HepG2 (cell line): ENCODE data around the gene FAM83C. TPM values are rescaled to one million over a fixed set of nuclear protein-coding genes. Genes with fewer than 3 reads are reported as not detected.

Experiments
- ATF2 ChIP-seq: sonication (generic); formaldehyde crosslinking; IDR thresholded peaks from 2 replicates; pipeline ENCODE4 v1.4.0; 2020; ENCODE audit warnings: missing genetic modification reagents
- GFI1 ChIP-seq: sonication (generic); formaldehyde crosslinking; IDR thresholded peaks from 2 replicates; pipeline ENCODE4 v1.5.0; 2020; ENCODE audit warnings: missing genetic modification reagents, mild to moderate bottlenecking, borderline replicate concordance
- KLF13 ChIP-seq: sonication (generic); formaldehyde crosslinking; IDR thresholded peaks from 2 replicates; pipeline ENCODE4 v1.4.0; 2020; ENCODE audit warnings: mild to moderate bottlenecking, missing genetic modification reagents
- KMT2B ChIP-seq: IDR thresholded peaks from 2 replicates; pipeline ENCODE4 v1.6.1; 2016; ENCODE audit warnings: missing genetic modification reagents, missing compliant biosample characterization
- MXI1 ChIP-seq: IDR thresholded peaks from 3 replicates; pipeline ENCODE4 v1.6.1; 2012; ENCODE audit warnings: low read depth, low read length, inconsistent platforms, borderline replicate concordance
- NR2F6 ChIP-seq, 2 experiments: IDR thresholded peaks; 2 replicates each; pipeline ENCODE4 v1.6.1; 2016; ENCODE audit warnings: antibody characterized with exemption in 1 of 2, mild to moderate bottlenecking in 1 of 2
- POGK ChIP-seq: sonication (generic); formaldehyde crosslinking; conservative IDR thresholded peaks from 2 replicates; pipeline ENCODE4 v1.8.0; 2022; ENCODE audit warnings: mild to moderate bottlenecking, moderate library complexity, missing genetic modification reagents
- RBM39 ChIP-seq: fragments of 200-400 bp; formaldehyde crosslinking; IDR thresholded peaks from one replicate; pipeline ENCODE4 v1.6.1; 2018; ENCODE audit warnings: antibody characterized with exemption, mild to moderate bottlenecking, low read depth, low read length; ENCODE audit not compliant: poor library complexity, severe bottlenecking
- SKI ChIP-seq: fragments of 450-650 bp; IDR thresholded peaks from one replicate; pipeline ENCODE4 v1.6.1; 2018; ENCODE audit warnings: mild to moderate bottlenecking; ENCODE audit not compliant: partially characterized antibody
- TFDP2 ChIP-seq: sonication (generic); formaldehyde crosslinking; IDR thresholded peaks from 2 replicates; pipeline ENCODE4 v1.4.0; 2020; ENCODE audit warnings: missing genetic modification reagents
- ZBTB38 ChIP-seq: sonication (generic); formaldehyde crosslinking; IDR thresholded peaks from 2 replicates; pipeline ENCODE4 v1.5.1; 2020; ENCODE audit warnings: mild to moderate bottlenecking, missing genetic modification reagents
- ZFP36L1 ChIP-seq: sonication (generic); formaldehyde crosslinking; IDR thresholded peaks from 2 replicates; pipeline ENCODE4 v1.8.0; 2022; ENCODE audit warnings: mild to moderate bottlenecking, missing genetic modification reagents, moderate library complexity
- ZFX ChIP-seq: sonication (generic); formaldehyde crosslinking; IDR thresholded peaks from 2 replicates; pipeline ENCODE4 v1.4.0; 2020; ENCODE audit warnings: mild to moderate bottlenecking, low read depth, missing genetic modification reagents, moderate library complexity
- ZKSCAN8 ChIP-seq: IDR thresholded peaks from 2 replicates; pipeline ENCODE4 v1.6.1; 2016; ENCODE audit warnings: borderline replicate concordance, missing genetic modification reagents, missing compliant biosample characterization
- ZNF234 ChIP-seq: sonication (generic); formaldehyde crosslinking; conservative IDR thresholded peaks from 2 replicates; pipeline ENCODE4 v1.5.1; 2020; ENCODE audit warnings: mild to moderate bottlenecking, missing genetic modification reagents
- ZNF3 ChIP-seq: IDR thresholded peaks from 2 replicates; pipeline ENCODE4 v1.7.0; 2017; ENCODE audit warnings: inconsistent platforms
- ZNF574 ChIP-seq: sonication (generic); formaldehyde crosslinking; IDR thresholded peaks from 2 replicates; pipeline ENCODE4 v1.4.0; 2020; ENCODE audit warnings: missing genetic modification reagents
- ZNF614 ChIP-seq: IDR thresholded peaks from 2 replicates; pipeline ENCODE4 v1.6.1; 2018; ENCODE audit warnings: missing biosample characterization, missing genetic modification reagents, inconsistent platforms, borderline replicate concordance
- ZNF747 ChIP-seq: sonication (generic); formaldehyde crosslinking; IDR thresholded peaks from 2 replicates; pipeline ENCODE4 v1.8.1; 2023; ENCODE audit warnings: missing genetic modification reagents, mild to moderate bottlenecking, borderline replicate concordance
- ZNF781 ChIP-seq: sonication (generic); formaldehyde crosslinking; IDR thresholded peaks from 2 replicates; pipeline ENCODE4 v1.5.1; 2020; ENCODE audit warnings: borderline replicate concordance, mild to moderate bottlenecking, missing genetic modification reagents; ENCODE audit errors: not compliant biosample characterization
- ZNF792 ChIP-seq: IDR thresholded peaks from 2 replicates; pipeline ENCODE4 v1.6.1; 2016
- ZSCAN21 ChIP-seq: sonication (generic); formaldehyde crosslinking; IDR thresholded peaks from 2 replicates; pipeline ENCODE4 v1.8.0; 2022; ENCODE audit warnings: mild to moderate bottlenecking, missing genetic modification reagents, moderate library complexity, borderline replicate concordance
- polyA plus RNA-seq, 8 experiments: library from polyadenylated mRNA; depleted of rRNA in 3 of 8; stranded (reverse) in 7 of 8; unstranded in 1 of 8; fragments of >200 nt; fragmentation: Illumina TruSeq in 4 of 8; extraction: Trizol in 4 of 8; gene quantifications; 2 replicates each; pipeline versions ENCODE4 v1.2.1 to v1.2.3, GENCODE V29; 2011 to 2016; ENCODE audit warnings: low read depth in 4 of 8, missing spikeins in 1 of 8, mixed read lengths in 1 of 8; ENCODE audit not compliant: insufficient read depth in 1 of 8
- total RNA-seq, 5 experiments: library from RNA; depleted of rRNA; stranded (reverse); fragments of >200 nt; fragmentation: Illumina TruSeq; extraction: Trizol; gene quantifications; 2 replicates each; pipeline ENCODE4 v1.2.3, GENCODE V29; 2016; ENCODE audit warnings: low read depth in 1 of 5

FAM83C gene
- total and polyA plus RNA-seq, 2 of the 13 experiments (the other 11 are each of a cell fraction or from before 2014, with no cell fraction given), result 0.04 TPM; not detected in 1

GRCh38 chr20:35303735-35304491 lies 11.7 kb upstream of the FAM83C start (continued):
- TF ChIP-seq ATF2 (CRISPR knock-in tag) (peak; percentile 73), ZNF234 (CRISPR knock-in tag) (no peak), POGK (CRISPR knock-in tag) (peak; percentile 24; the same call in 1 of the 2 replicates), NR2F6 (IDR thresholded peaks at IDR 0.05) (no peak), NR2F6 (CRISPR knock-in tag; IDR thresholded peaks at IDR 0.05) (peak; percentile 66; the same call in 1 of the 2 replicates), ZNF747 (CRISPR knock-in tag) (no peak; the same call in 1 of the 2 replicates), ZFX (CRISPR knock-in tag) (0 out of 2 replicates have a peak, but pooled peaks have one; percentile 43), ZNF614 (CRISPR knock-in tag) (peak; percentile 84; the same call in 1 of the 2 replicates), ZNF781 (CRISPR knock-in tag) (peak; percentile 30), ZNF574 (CRISPR knock-in tag) (peak; percentile 90), KLF13 (CRISPR knock-in tag) (no peak), RBM39 (peak; percentile 83), KMT2B (CRISPR knock-in tag) (peak; percentile 74), ZNF792 (CRISPR knock-in tag) (peak; percentile 92), SKI (peak; percentile 26), GFI1 (CRISPR knock-in tag) (peak; percentile 30; the same call in 1 of the 2 replicates), MXI1 (peak; percentile 67; the same call in 1 of the 3 replicates), ZFP36L1 (CRISPR knock-in tag) (no peak), ZSCAN21 (peak; percentile 58; the same call in 1 of the 2 replicates), ZNF3 (CRISPR knock-in tag) (peak; percentile 34; the same call in 1 of the 2 replicates), ZBTB38 (CRISPR knock-in tag) (0 out of 2 replicates have a peak, but pooled peaks have one; percentile 52), ZKSCAN8 (CRISPR knock-in tag) (peak; percentile 61; the same call in 1 of the 2 replicates), TFDP2 (CRISPR knock-in tag) (no peak; the same call in 1 of the 2 replicates)
